BLaER1 (cell line): ENCODE data around the gene GOLGA8J.
"Not testable (repeated sequence)": the region's sequence is repeated elsewhere in the genome, so short reads cannot be mapped to it uniquely, and the experiment has no call there.

ENCODE experiments used
- H3K27ac ChIP-seq: shearing (Covaris generic); formaldehyde crosslinking; 2 replicates; pipeline ENCODE4 v1.8.1; 2022
- H3K27me3 ChIP-seq: shearing (Covaris generic); formaldehyde crosslinking; 2 replicates; pipeline ENCODE4 v1.8.1; 2022
- H3K36me3 ChIP-seq: shearing (Covaris generic); formaldehyde crosslinking; 2 replicates; pipeline ENCODE4 v1.8.1; 2022
- H3K4me1 ChIP-seq: shearing (Covaris generic); formaldehyde crosslinking; 2 replicates; pipeline ENCODE4 v1.8.1; 2022
- H3K4me2 ChIP-seq: shearing (Covaris generic); formaldehyde crosslinking; 2 replicates; pipeline ENCODE4 v1.8.1; 2022
- H3K4me3 ChIP-seq: shearing (Covaris generic); formaldehyde crosslinking; 2 replicates; pipeline ENCODE4 v1.8.1; 2022
- H3K9ac ChIP-seq: shearing (Covaris generic); formaldehyde crosslinking; 2 replicates; pipeline ENCODE4 v1.8.1; 2022
- H3K9me3 ChIP-seq: shearing (Covaris generic); formaldehyde crosslinking; 2 replicates; pipeline ENCODE4 v1.8.1; 2022
- H4K20me1 ChIP-seq: shearing (Covaris generic); formaldehyde crosslinking; 2 replicates; pipeline ENCODE4 v1.8.1; 2022
- Cebpa-rat ChIP-seq: shearing (Covaris generic); IDR thresholded peaks from 2 replicates; pipeline ENCODE4 v1.8.1; 2022

GOLGA8J gene

GRCh38 chr15:30082655-30083054 is at the start of gene GOLGA8J:
Gene GOLGA8J, plus strand, starts transcription at chr15:30082955. Its CDS starts 98 bp downstream, at chr15:30083053.
- not testable (repeated sequence) for H3K9ac ChIP-seq, H3K27me3 ChIP-seq, H3K27ac ChIP-seq, H4K20me1 ChIP-seq, H3K4me3 ChIP-seq, H3K4me1 ChIP-seq, H3K36me3 ChIP-seq, H3K4me2 ChIP-seq, H3K9me3 ChIP-seq

DNA sequence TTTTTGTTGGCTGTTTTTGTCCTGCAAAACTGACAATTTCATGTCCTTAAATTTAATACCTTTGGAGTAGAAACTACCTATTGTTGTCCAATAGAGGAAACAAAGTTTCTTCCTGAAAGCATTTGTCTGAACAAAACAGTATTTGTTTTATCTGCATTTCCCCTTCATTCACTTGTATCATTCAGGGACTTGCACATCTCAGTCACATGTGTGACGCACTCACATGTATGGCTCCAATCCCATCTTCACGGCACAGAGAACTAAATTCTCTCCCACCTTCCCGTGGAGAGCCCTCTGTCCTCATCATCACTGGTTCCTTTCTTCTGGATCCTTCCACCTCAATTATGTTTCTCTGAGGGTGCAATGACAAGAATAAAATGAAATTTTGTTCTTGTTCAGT is 49.5 kb upstream of the GOLGA8J start:
- no peaks in the 10 kb centered on the region for H4K20me1 ChIP-seq
- H3K27ac ChIP-seq = no peak overlapping the region
- no peak overlapping the region for H3K9ac ChIP-seq
- no peaks in the 10 kb centered on the region for H3K36me3 ChIP-seq
- no peaks in the 10 kb centered on the region for H3K4me1 ChIP-seq
- H3K4me3 ChIP-seq = no peak overlapping the region
- TF ChIP-seq Cebpa-rat = no peak
- peaks cover 11% of the 10 kb centered on the region for H3K9me3 ChIP-seq
- no peak overlapping the region for H3K4me2 ChIP-seq
- no peaks in the 10 kb centered on the region for H3K27me3 ChIP-seq

DNA sequence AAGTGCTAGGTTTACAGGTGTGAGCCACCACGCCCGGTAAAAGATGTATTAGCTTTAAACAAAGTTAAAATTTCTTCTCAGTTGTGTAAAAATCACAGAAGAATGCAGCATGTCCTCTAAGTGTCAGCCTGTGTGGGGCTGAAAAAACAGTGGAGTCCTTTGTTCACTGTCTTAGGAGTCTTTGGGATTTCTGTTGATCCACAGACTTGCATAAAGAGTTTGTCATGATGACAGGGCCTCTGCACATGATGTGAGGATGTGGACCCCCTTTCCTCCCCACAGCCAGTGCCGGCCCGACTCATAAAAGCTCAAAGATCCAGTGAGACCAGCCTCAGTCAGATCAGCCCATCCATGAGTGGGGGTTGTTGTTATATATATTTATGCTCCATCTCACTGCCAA is 49.0 kb upstream of the GOLGA8J start:
- no peaks in the 10 kb centered on the region for H3K27me3 ChIP-seq
- no peak overlapping the region for H3K4me2 ChIP-seq
- peaks cover 16% of the 10 kb centered on the region for H3K9me3 ChIP-seq
- no peaks in the 10 kb centered on the region for H3K4me1 ChIP-seq
- H4K20me1 ChIP-seq = no peaks in the 10 kb centered on the region
- H3K9ac ChIP-seq = no peak overlapping the region
- H3K36me3 ChIP-seq = no peaks in the 10 kb centered on the region
- H3K27ac ChIP-seq = no peak overlapping the region
- H3K4me3 ChIP-seq = no peak overlapping the region
- TF ChIP-seq Cebpa-rat = no peak

DNA sequence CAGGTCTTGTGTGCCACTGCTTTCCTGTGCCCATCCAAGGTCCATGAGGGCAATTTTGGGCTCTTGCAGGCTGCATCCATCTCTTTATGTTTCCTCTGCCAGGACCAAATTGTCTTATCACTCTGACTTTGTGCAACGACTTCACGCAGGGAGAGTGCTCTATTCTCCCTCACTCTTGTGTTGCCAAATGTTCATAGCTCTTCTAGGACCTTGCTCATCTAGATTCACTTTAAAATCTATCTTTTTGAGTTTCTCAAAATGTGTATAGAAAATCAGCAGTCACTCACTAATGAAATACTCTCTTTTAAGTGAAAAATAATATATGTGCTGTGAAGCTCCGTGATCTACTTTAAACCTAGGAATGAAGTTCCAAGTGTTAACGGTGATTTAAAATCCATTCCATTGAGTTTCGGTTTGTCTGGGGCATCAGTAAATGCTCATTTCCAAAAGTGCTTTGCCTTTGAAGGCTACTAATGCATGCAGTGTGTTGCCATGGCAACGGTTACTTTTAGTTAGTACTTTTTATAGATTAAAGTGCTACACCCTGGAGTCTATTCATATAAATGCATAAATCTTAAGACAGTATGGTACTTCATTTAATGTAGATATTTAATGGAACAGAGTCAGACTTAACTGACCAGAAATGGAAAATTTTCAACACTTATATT is 46.6 kb upstream of the GOLGA8J start:
- Histone ChIP-seq H3K36me3 (no peaks in the 10 kb centered on the region), H3K9ac (no peak overlapping the region), H3K27me3 (no peaks in the 10 kb centered on the region), H3K27ac (no peak overlapping the region), H3K4me1 (no peaks in the 10 kb centered on the region), H3K9me3 (peaks cover 13% of the 10 kb centered on the region; the same call in 1 of the 2 replicates), H4K20me1 (no peaks in the 10 kb centered on the region), H3K4me2 (no peak overlapping the region), H3K4me3 (no peak overlapping the region)
- no peak for TF ChIP-seq Cebpa-rat

- Histone ChIP-seq H3K4me1 (no peaks in the 10 kb centered on the region), H3K27me3 (no peaks in the 10 kb centered on the region), H3K9me3 (peaks cover 13% of the 10 kb centered on the region; the same call in 1 of the 2 replicates), H3K27ac (no peak overlapping the region), H3K36me3 (no peaks in the 10 kb centered on the region), H3K9ac (no peak overlapping the region), H4K20me1 (no peaks in the 10 kb centered on the region), H3K4me2 (no peak overlapping the region), H3K4me3 (no peak overlapping the region)
- no peak for TF ChIP-seq Cebpa-rat
Observed at GRCh38 chr15:30038667-30039523, 43.9 kb upstream of the GOLGA8J start.

DNA sequence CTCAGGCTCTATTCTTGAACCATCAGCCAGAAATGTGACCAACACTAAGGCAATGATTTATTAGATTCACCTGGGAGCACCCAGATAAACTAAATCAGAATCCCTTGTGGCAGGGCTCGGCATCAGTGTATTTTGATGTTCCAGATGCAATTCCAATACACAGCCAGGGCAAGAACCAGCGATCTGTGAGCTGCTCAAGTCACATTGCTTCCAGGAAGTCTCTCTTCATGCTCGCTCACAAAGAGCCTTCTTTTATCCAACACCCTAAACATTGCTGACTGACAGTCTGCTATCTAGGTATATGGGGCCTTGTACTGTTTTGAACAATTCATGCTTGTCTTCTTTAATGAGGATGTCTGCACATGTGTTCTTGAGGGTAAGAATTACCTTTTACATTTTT is 40.9 kb upstream of the GOLGA8J start:
- Histone ChIP-seq H3K4me3 (no peak overlapping the region), H3K27ac (no peak overlapping the region), H3K4me2 (no peak overlapping the region), H3K9me3 (peaks cover 13% of the 10 kb centered on the region; the same call in 1 of the 2 replicates), H3K9ac (no peak overlapping the region), H3K4me1 (no peaks in the 10 kb centered on the region), H3K36me3 (no peaks in the 10 kb centered on the region), H4K20me1 (no peaks in the 10 kb centered on the region), H3K27me3 (no peaks in the 10 kb centered on the region)
- TF ChIP-seq Cebpa-rat = no peak

DNA sequence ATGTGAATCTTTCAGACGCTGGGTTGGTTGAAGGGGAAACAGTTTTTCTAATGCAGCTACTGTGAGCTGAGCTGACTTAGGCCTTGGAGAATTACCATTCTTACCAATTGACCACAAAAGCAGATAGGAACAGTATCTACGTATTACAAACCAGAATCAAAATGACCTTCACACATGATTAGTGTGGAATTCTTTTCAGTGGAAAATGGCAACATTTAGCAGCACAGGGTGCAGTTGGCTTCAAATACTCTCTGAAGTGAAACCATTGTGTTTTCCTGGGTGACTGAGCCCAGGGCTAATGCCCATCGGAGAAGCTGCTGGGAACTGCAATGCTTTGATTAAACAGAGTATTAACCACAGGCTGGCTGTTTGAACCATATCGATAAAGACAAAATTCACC is 40.2 kb upstream of the GOLGA8J start:
- no peaks in the 10 kb centered on the region for H3K4me1 ChIP-seq
- H4K20me1 ChIP-seq = no peaks in the 10 kb centered on the region
- peaks cover 13% of the 10 kb centered on the region; the same call in 1 of the 2 replicates for H3K9me3 ChIP-seq
- H3K27ac ChIP-seq = no peak overlapping the region
- H3K4me2 ChIP-seq = no peak overlapping the region
- no peak overlapping the region for H3K4me3 ChIP-seq
- TF ChIP-seq Cebpa-rat = no peak
- H3K36me3 ChIP-seq = no peaks in the 10 kb centered on the region
- H3K27me3 ChIP-seq = no peaks in the 10 kb centered on the region
- H3K9ac ChIP-seq = no peak overlapping the region

DNA sequence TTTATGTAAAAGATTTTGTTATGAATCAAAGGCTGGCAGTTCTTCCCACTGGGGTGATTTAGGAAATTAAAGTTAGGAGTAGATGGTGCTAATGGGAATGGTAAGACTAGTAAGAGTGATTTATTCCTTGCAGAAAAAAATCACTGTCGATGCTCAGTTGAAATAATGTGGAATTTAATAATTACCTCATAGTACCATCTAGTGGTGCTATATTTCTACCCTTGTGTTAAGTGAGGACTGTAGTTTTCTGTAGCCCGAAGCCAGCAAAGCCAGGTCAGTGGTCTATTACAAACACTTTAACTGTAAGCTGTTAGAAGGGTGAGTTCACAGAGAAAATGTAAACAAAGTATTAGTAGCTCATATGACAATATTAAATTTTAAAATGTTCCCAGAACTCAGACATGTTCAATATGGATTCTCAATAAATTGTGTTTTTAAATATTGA is 39.5 kb upstream of the GOLGA8J start:
- H4K20me1 ChIP-seq = no peaks in the 10 kb centered on the region
- no peaks in the 10 kb centered on the region for H3K4me1 ChIP-seq
- H3K27me3 ChIP-seq = no peaks in the 10 kb centered on the region
- H3K36me3 ChIP-seq = no peaks in the 10 kb centered on the region
- H3K9ac ChIP-seq = no peak overlapping the region
- no peak overlapping the region for H3K4me2 ChIP-seq
- no peak for TF ChIP-seq Cebpa-rat
- no peak overlapping the region for H3K4me3 ChIP-seq
- H3K27ac ChIP-seq = no peak overlapping the region
- peaks cover 6% of the 10 kb centered on the region; the same call in 1 of the 2 replicates for H3K9me3 ChIP-seq

DNA sequence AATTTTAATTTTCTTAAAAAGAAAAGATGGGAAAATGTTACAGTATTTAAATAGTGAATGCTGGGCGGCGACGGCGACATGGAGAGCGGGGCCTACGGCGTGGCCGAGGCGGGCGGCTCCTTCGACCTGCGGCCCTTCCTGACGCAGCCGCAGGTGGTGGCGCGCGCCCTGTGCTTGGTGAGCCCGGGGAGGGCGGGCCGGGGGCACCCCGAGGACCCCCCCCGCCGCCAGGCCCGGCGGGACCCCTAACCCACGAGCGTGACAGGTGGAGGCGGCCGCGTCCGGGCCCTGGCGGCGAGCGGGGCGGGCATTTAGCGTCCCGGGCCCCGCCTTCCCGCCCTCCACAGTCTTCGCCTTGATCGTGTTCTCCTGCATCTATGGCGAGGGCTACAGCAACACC is 38.4 kb upstream of the GOLGA8J start:
- no peak overlapping the region for H3K4me3 ChIP-seq
- no peaks in the 10 kb centered on the region for H3K4me1 ChIP-seq
- no peak overlapping the region for H3K9ac ChIP-seq
- H3K27me3 ChIP-seq = no peaks in the 10 kb centered on the region
- no peaks in the 10 kb centered on the region for H3K9me3 ChIP-seq
- no peaks in the 10 kb centered on the region for H4K20me1 ChIP-seq
- H3K4me2 ChIP-seq = no peak overlapping the region
- H3K36me3 ChIP-seq = no peaks in the 10 kb centered on the region
- H3K27ac ChIP-seq = no peak overlapping the region
- TF ChIP-seq Cebpa-rat = no peak

- not testable (repeated sequence) for H3K36me3 ChIP-seq, H4K20me1 ChIP-seq, H3K4me3 ChIP-seq, H3K9ac ChIP-seq, H3K9me3 ChIP-seq, H3K4me1 ChIP-seq, H3K27ac ChIP-seq, H3K4me2 ChIP-seq, H3K27me3 ChIP-seq
Observed at GRCh38 chr15:30044826-30045225, 37.9 kb upstream of the GOLGA8J start.

- not testable (repeated sequence) for H3K9me3 ChIP-seq, H3K4me3 ChIP-seq, H3K9ac ChIP-seq, H4K20me1 ChIP-seq, H3K27ac ChIP-seq, H3K4me1 ChIP-seq, H3K27me3 ChIP-seq, H3K4me2 ChIP-seq, H3K36me3 ChIP-seq
Observed at GRCh38 chr15:30045248-30046041, 37.3 kb upstream of the GOLGA8J start.
